ENCODE data around the gene DPH3. TPM values are rescaled to one million over a fixed set of nuclear protein-coding genes. Genes with fewer than 3 reads are reported as not detected.
A peak's percentile ranks its signal among the peaks of the same experiment; 100 is the strongest.

The DPH3 gene
- total and polyA plus RNA-seq, 10 of the 15 experiments (the other 5 are each of a cell fraction or from before 2014, with no cell fraction given): 10.8 to 71.8 (median 23.4) TPM

GRCh38 chr3:16264174-16264707 is 502 bp downstream of the DPH3 start:
- WGBS (ENCODE audit: insufficient coverage, insufficient replicate concordance, low lambda C conversion rate, missing lambda C conversion rate): under 1% methylated on average over 21 of the region's 21 CpGs
- no peaks in the 10 kb centered on the region for H4K20me1 ChIP-seq (ENCODE audit: control insufficient read depth, insufficient read depth)
- ChIA-PET CTCF (interaction anchor here (0.6 to 9.7 kb wide), 13 partner anchors 9 to 447 kb away, joined by 3 to 93 read pairs (median 4); no protein-coding TSS in a partner anchor), RAD21 (ENCODE audit: unreplicated experiment) (interaction anchor here (0.5 to 2.1 kb wide), 15 partner anchors 9 to 874 kb away, joined by 3 to 12 read pairs (median 4); no protein-coding TSS in a partner anchor), POLR2A (interaction anchor here (0.5 to 2.3 kb wide), 7 partner anchors 9 to 467 kb away, joined by 3 to 15 read pairs (median 3); no protein-coding TSS in a partner anchor), SMC1A (ENCODE audit: uncharacterized antibody, unreplicated experiment) (interaction anchor here (0.8 to 6.4 kb wide), 13 partner anchors 11 to 1483 kb away, joined by 3 to 63 read pairs (median 4); no protein-coding TSS in a partner anchor)
- H3K9me3 ChIP-seq (replicated peaks; ENCODE audit: control insufficient read depth, insufficient read depth, low read length): no peaks in the 10 kb centered on the region
- peaks cover 0 to 2% of the 10 kb centered on the region in 2 experiments; a peak in 2 of 4 replicates for H3K36me3 ChIP-seq (ENCODE audit: control insufficient read depth in 2 of 2, insufficient read depth in 2 of 2, low read length in 1 of 2)
- ATAC-seq (no peak), FAIRE-seq (no peak), DNase-seq (ENCODE audit: low read depth, low spot score) (no peak)
- H3K4me1 ChIP-seq (ENCODE audit: control insufficient read depth, insufficient read depth, low read length): peaks cover 3% of the 10 kb centered on the region
- H3K27me3 ChIP-seq (replicated peaks in 1 of 2; ENCODE audit: control insufficient read depth in 2 of 2, insufficient read depth in 2 of 2, low read length in 1 of 2): no peaks in the 10 kb centered on the region
- H3K79me2 ChIP-seq (ENCODE audit: control insufficient read depth, insufficient read depth, low read length): peaks cover 47% of the 10 kb centered on the region
- TF ChIP-seq EGR1 (IDR thresholded peaks at IDR 0.05; ENCODE audit: borderline replicate concordance in 1 of 2, low read depth in 2 of 2, low read length in 2 of 2) (peak in 1 of 2 experiments; percentile 33; a peak in 1 of 3 replicates), DPF2 (IDR thresholded peaks at IDR 0.05) (no peak), ESRRA (IDR thresholded peaks at IDR 0.05; ENCODE audit: low read length) (0 out of 2 replicates have a peak, but pooled peaks have one; percentile 35), PML (IDR thresholded peaks at IDR 0.05; ENCODE audit: low read length) (peak; percentile 18; the same call in 1 of the 2 replicates), TARDBP (IDR thresholded peaks at IDR 0.05; ENCODE audit: borderline replicate concordance) (no peak), LARP7 (IDR thresholded peaks at IDR 0.05) (0 out of 2 replicates have a peak, but pooled peaks have one; percentile 29)
- peak overlapping the region; percentile 98 for H2AFZ ChIP-seq (ENCODE audit: control insufficient read depth, low read depth, low read length)
- intact Hi-C loops (cut with micrococcal nuclease; ENCODE audit: unreplicated experiment): loop anchor here (2.0 to 10.0 kb wide), 2 partner anchors 247 to 971 kb away; no protein-coding TSS in a partner anchor
- H3K4me3 ChIP-seq: peak overlapping the region; percentile 91
- H3K27ac ChIP-seq (ENCODE audit: control insufficient read depth, insufficient read depth): peak overlapping the region; percentile 62
- H3K4me2 ChIP-seq (ENCODE audit: control insufficient read depth, insufficient read depth): peak overlapping the region; percentile 99
- BruUV-seq (replicated peaks): TSS peak; percentile 78
- in situ Hi-C loops (cut with MboI): no loop called here
- H3K9ac ChIP-seq (ENCODE audit: control insufficient read depth, insufficient read depth, low read length): peak overlapping the region; percentile 74

- no peak overlapping the region for H3K4me2 ChIP-seq (ENCODE audit: control insufficient read depth, insufficient read depth)
- H3K9me3 ChIP-seq (replicated peaks; ENCODE audit: control insufficient read depth, insufficient read depth, low read length): no peaks in the 10 kb centered on the region
- H3K4me3 ChIP-seq: no peak overlapping the region
- peaks cover 39% of the 10 kb centered on the region for H3K79me2 ChIP-seq (ENCODE audit: control insufficient read depth, insufficient read depth, low read length)
- SMC1A ChIA-PET (ENCODE audit: uncharacterized antibody, unreplicated experiment): no interaction called here
- in situ Hi-C loops (cut with MboI): no loop called here
- intact Hi-C loops (cut with micrococcal nuclease; ENCODE audit: unreplicated experiment): loop anchor here (10.0 kb wide), 1 partner anchor 973 kb away; no protein-coding TSS in a partner anchor
- FAIRE-seq (no peak), ATAC-seq (no peak), DNase-seq (ENCODE audit: low read depth, low spot score) (no peak)
- 79% methylated on average over 4 of the region's 4 CpGs for WGBS (ENCODE audit: insufficient coverage, insufficient replicate concordance, low lambda C conversion rate, missing lambda C conversion rate)
- TF ChIP-seq LARP7 (IDR thresholded peaks at IDR 0.05) (no peak), YY1 (IDR thresholded peaks at IDR 0.05; ENCODE audit: low read depth, low read length) (no peak), SIN3A (IDR thresholded peaks at IDR 0.05; ENCODE audit: low read depth, low read length) (no peak)
- H3K36me3 ChIP-seq (ENCODE audit: control insufficient read depth in 2 of 2, insufficient read depth in 2 of 2, low read length in 1 of 2): peaks cover 0 to 2% of the 10 kb centered on the region in 2 experiments; a peak in 2 of 4 replicates
- H3K4me1 ChIP-seq (ENCODE audit: control insufficient read depth, insufficient read depth, low read length): peaks cover 3% of the 10 kb centered on the region
- no peak overlapping the region for H2AFZ ChIP-seq (ENCODE audit: control insufficient read depth, low read depth, low read length)
- H3K27me3 ChIP-seq (replicated peaks in 1 of 2; ENCODE audit: control insufficient read depth in 2 of 2, insufficient read depth in 2 of 2, low read length in 1 of 2): no peaks in the 10 kb centered on the region
- H4K20me1 ChIP-seq (ENCODE audit: control insufficient read depth, insufficient read depth): no peaks in the 10 kb centered on the region
- POLR2A ChIA-PET: no interaction called here
- CTCF ChIA-PET: no interaction called here
- BruUV-seq (replicated peaks): no TSS peak
- H3K9ac ChIP-seq (ENCODE audit: control insufficient read depth, insufficient read depth, low read length): no peak overlapping the region
- H3K27ac ChIP-seq (ENCODE audit: control insufficient read depth, insufficient read depth): no peak overlapping the region
- RAD21 ChIA-PET (ENCODE audit: unreplicated experiment): no interaction called here
Measured at GRCh38 chr3:16262174-16262573, 2.6 kb downstream of the DPH3 start.

All from GM12878 (cell line).